Measurements from ENCODE around the gene PTPN21. TPM values are rescaled to one million over a fixed set of nuclear protein-coding genes. Genes with fewer than 3 reads are reported as not detected.

PTPN21 gene
- polyA plus RNA-seq, 3 donors: not detected

DNA sequence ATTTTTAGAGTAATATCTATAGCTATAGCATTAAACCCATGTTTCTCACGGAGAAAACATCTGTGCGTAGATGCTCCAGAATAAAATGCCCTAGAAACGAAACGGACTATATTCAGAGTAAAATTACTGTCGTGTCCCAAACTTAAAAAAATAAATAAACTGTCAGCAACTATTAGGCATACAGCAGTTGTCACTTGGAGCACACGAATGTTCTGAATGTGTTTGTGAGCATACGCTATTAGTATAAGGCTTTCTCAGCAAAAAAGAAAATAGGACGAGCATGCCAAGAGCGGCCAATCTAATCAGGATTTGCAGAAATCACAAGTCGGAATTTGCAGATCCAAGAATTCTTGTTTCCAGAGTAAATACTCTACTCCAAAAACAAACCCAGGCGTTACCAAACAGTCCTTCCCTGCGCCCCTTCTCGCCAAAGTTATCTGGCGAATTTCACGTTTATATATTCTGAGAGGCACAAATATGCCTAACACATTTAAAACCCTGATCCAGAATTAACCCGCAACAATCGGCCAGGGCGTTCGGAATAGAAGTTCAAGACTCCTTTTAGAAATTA lies 836 bp downstream of the PTPN21 start:
- TF ChIP-seq, protein P1, sequence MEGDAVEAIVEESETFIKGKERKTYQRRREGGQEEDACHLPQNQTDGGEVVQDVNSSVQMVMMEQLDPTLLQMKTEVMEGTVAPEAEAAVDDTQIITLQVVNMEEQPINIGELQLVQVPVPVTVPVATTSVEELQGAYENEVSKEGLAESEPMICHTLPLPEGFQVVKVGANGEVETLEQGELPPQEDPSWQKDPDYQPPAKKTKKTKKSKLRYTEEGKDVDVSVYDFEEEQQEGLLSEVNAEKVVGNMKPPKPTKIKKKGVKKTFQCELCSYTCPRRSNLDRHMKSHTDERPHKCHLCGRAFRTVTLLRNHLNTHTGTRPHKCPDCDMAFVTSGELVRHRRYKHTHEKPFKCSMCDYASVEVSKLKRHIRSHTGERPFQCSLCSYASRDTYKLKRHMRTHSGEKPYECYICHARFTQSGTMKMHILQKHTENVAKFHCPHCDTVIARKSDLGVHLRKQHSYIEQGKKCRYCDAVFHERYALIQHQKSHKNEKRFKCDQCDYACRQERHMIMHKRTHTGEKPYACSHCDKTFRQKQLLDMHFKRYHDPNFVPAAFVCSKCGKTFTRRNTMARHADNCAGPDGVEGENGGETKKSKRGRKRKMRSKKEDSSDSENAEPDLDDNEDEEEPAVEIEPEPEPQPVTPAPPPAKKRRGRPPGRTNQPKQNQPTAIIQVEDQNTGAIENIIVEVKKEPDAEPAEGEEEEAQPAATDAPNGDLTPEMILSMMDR (IDR thresholded peaks at IDR 0.05): no peak
- intact Hi-C loops (cut with micrococcal nuclease): no loop called here
- peaks cover 62 to 80% (median 75%) of the 10 kb centered on the region in 3 donors for H3K27me3 Mint-ChIP-seq (ENCODE audit: low read depth in 3 of 3)
- Histone ChIP-seq H2AFZ (ENCODE audit: insufficient read depth, low read depth, low read length, poor library complexity, severe bottlenecking) (peak overlapping the region; percentile 81), H3K4me3 (replicated peaks in 1 of 3; ENCODE audit: low read depth in 2 of 3, low read length in 3 of 3) (peak overlapping the region in 2 of 3 experiments; percentile 24 to 72), H3K9ac (ENCODE audit: insufficient read depth, low read length, poor library complexity, severe bottlenecking) (no peak overlapping the region), H3K36me3 (replicated peaks in 1 of 2; ENCODE audit: control insufficient read depth in 1 of 2, insufficient read depth in 2 of 2, low read length in 2 of 2) (no peaks in the 10 kb centered on the region), H3K4me1 (ENCODE audit: control insufficient read depth in 1 of 2, insufficient read depth in 2 of 2, low read length in 2 of 2) (peaks cover 22 to 28% of the 10 kb centered on the region in 2 donors), H3K4me2 (replicated peaks; ENCODE audit: extremely low read depth, low read length, poor library complexity, severe bottlenecking) (peak overlapping the region; percentile 84), H3K79me2 (ENCODE audit: insufficient read depth, low read length) (no peaks in the 10 kb centered on the region), H3K27ac (ENCODE audit: low read depth in 1 of 2, low read length in 2 of 2) (no peak overlapping the region), H4K20me1 (ENCODE audit: insufficient read depth, low read length) (no peaks in the 10 kb centered on the region), H3K9me3 (replicated peaks in 1 of 2; ENCODE audit: control insufficient read depth in 1 of 2, insufficient read depth in 1 of 2, low read length in 2 of 2) (peaks cover 0 to 27% of the 10 kb centered on the region in 2 donors), H3K27me3 (ENCODE audit: control insufficient read depth in 2 of 2, insufficient read depth in 2 of 2, low read length in 2 of 2) (peaks cover 58 to 67% of the 10 kb centered on the region in 2 donors)
- no peak for DNase-seq
- H3K4me1 Mint-ChIP-seq: peaks cover 21% of the 10 kb centered on the region
- peaks cover 0 to 12% (median 5%) of the 10 kb centered on the region in 7 donors for H3K9me3 Mint-ChIP-seq
- H3K27ac Mint-ChIP-seq: no peak overlapping the region
- 10% methylated on average over 12 of the region's 19 CpGs for WGBS (ENCODE audit: insufficient coverage)
- peaks cover 0 to 2% of the 10 kb centered on the region in 2 donors for H3K36me3 Mint-ChIP-seq
- peak overlapping the region; percentile 67 to 88 for H3K4me3 Mint-ChIP-seq

DNA sequence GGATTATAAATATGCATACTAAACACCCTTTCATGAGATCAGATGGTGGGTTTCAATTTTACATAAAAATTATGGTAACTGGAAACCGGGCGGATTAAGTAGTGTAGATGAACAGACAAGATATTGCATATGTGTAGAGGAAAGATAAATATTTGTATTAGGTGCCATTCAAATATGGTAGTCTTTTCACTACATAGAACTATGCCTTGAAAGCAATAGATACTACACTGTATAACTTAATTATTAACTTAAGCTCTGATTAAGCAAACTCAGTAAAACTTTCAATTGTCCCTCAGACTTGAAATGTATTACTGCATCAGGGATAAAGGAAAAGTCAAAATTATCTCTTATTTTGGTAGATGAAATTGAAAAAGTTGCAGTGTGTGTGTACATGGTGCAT lies 1.9 kb downstream of the PTPN21 start:
- Mint-ChIP-seq H3K27me3 (ENCODE audit: low read depth in 3 of 3) (peaks cover 58 to 75% (median 70%) of the 10 kb centered on the region in 3 donors), H3K4me3 (peak overlapping the region in 1 of 2 donors; percentile 67)

More for the DNA sequence above, 1.9 kb downstream of the PTPN21 start:
- no peaks in the 10 kb centered on the region for H3K79me2 ChIP-seq (ENCODE audit: insufficient read depth, low read length)
- H4K20me1 ChIP-seq (ENCODE audit: insufficient read depth, low read length): no peaks in the 10 kb centered on the region
- TF ChIP-seq, protein P1 (IDR thresholded peaks at IDR 0.05): no peak
- Mint-ChIP-seq H3K9me3 (peaks cover 0 to 12% (median 5%) of the 10 kb centered on the region in 7 donors), H3K4me1 (peaks cover 21% of the 10 kb centered on the region), H3K36me3 (peaks cover 0 to 2% of the 10 kb centered on the region in 2 donors), H3K27ac (no peak overlapping the region)
- peaks cover 58 to 67% of the 10 kb centered on the region in 2 donors for H3K27me3 ChIP-seq (ENCODE audit: control insufficient read depth in 2 of 2, insufficient read depth in 2 of 2, low read length in 2 of 2)
- WGBS (ENCODE audit: insufficient coverage): no CpG with 5 or more reads among the region's 2 CpGs
- H2AFZ ChIP-seq (ENCODE audit: insufficient read depth, low read depth, low read length, poor library complexity, severe bottlenecking): no peak overlapping the region
- no peak overlapping the region for H3K27ac ChIP-seq (ENCODE audit: low read depth in 1 of 2, low read length in 2 of 2)
- no peak for DNase-seq
- H3K4me3 ChIP-seq (replicated peaks in 1 of 3; ENCODE audit: low read depth in 2 of 3, low read length in 3 of 3): no peak overlapping the region
- no peak overlapping the region for H3K9ac ChIP-seq (ENCODE audit: insufficient read depth, low read length, poor library complexity, severe bottlenecking)
- H3K9me3 ChIP-seq (replicated peaks in 1 of 2; ENCODE audit: control insufficient read depth in 1 of 2, insufficient read depth in 1 of 2, low read length in 2 of 2): peaks cover 0 to 27% of the 10 kb centered on the region in 2 donors
- H3K4me1 ChIP-seq (ENCODE audit: control insufficient read depth in 1 of 2, insufficient read depth in 2 of 2, low read length in 2 of 2): peaks cover 22 to 28% of the 10 kb centered on the region in 2 donors
- H3K4me2 ChIP-seq (replicated peaks; ENCODE audit: extremely low read depth, low read length, poor library complexity, severe bottlenecking): no peak overlapping the region
- H3K36me3 ChIP-seq (replicated peaks in 1 of 2; ENCODE audit: control insufficient read depth in 1 of 2, insufficient read depth in 2 of 2, low read length in 2 of 2): no peaks in the 10 kb centered on the region
- intact Hi-C loops (cut with micrococcal nuclease): no loop called here
